Measurements from ENCODE around the gene PARP6. TPM values are rescaled to one million over a fixed set of nuclear protein-coding genes. Genes with fewer than 3 reads are reported as not detected.

The PARP6 gene
- total RNA-seq, 1 donor: 43.4 TPM

DNA sequence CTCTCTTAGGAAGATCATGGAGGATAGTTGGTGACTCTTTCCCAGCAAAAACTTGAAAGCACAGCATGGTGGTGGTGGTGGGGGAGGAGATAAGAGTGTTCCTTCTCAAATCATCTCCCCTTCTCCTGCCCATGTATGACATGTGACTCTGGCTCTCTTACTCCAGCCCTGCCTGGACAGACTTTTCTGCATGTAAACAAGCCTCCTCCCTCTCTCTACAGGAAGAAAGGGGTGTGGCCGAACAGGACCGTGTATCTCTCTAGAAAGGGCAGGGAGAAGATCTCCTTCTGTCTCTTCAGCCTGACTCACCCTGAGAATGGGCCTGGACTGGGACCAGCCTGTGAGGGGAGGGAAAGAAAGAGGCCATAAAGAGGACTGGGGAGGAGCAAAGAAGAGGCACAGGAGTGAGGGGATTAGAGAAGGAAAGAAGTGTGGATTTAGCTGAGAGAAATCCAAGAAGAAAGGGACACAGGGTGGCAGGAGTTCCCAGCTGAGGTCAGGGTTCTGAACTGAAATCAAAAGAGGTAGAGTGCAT, 46.1 kb upstream of the PARP6 start:
- peaks cover 6% of the 10 kb centered on the region for H3K4me1 ChIP-seq (ENCODE audit: insufficient read depth, low read length)
- no peaks in the 10 kb centered on the region for H3K27me3 ChIP-seq (ENCODE audit: insufficient read depth, low read length)
- H4K20me1 ChIP-seq (ENCODE audit: insufficient read depth, low read length): peaks cover 5% of the 10 kb centered on the region
- no peaks in the 10 kb centered on the region for H3K36me3 ChIP-seq (ENCODE audit: insufficient read depth, low read length)
- TF ChIP-seq, protein P1, sequence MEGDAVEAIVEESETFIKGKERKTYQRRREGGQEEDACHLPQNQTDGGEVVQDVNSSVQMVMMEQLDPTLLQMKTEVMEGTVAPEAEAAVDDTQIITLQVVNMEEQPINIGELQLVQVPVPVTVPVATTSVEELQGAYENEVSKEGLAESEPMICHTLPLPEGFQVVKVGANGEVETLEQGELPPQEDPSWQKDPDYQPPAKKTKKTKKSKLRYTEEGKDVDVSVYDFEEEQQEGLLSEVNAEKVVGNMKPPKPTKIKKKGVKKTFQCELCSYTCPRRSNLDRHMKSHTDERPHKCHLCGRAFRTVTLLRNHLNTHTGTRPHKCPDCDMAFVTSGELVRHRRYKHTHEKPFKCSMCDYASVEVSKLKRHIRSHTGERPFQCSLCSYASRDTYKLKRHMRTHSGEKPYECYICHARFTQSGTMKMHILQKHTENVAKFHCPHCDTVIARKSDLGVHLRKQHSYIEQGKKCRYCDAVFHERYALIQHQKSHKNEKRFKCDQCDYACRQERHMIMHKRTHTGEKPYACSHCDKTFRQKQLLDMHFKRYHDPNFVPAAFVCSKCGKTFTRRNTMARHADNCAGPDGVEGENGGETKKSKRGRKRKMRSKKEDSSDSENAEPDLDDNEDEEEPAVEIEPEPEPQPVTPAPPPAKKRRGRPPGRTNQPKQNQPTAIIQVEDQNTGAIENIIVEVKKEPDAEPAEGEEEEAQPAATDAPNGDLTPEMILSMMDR (IDR thresholded peaks at IDR 0.05; ENCODE audit: extremely low read depth, low read depth, low read length): no peak
- no peaks in the 10 kb centered on the region for H3K9me3 ChIP-seq (ENCODE audit: low read depth, low read length)
- no peak overlapping the region for H3K4me2 ChIP-seq (ENCODE audit: insufficient read depth, low read length)
- no peak overlapping the region for H2AFZ ChIP-seq (ENCODE audit: low read length)
- no peak for DNase-seq (ENCODE audit: insufficient read length, low spot score, missing footprints)
- no peaks in the 10 kb centered on the region for H3K79me2 ChIP-seq (ENCODE audit: insufficient read depth, low read length)
- no peak overlapping the region for H3K4me3 ChIP-seq (ENCODE audit: insufficient read depth, low read length)
- no peak overlapping the region for H3K27ac ChIP-seq (ENCODE audit: low read depth, low read length)

GRCh38 chr15:72315706-72316370, 43.5 kb upstream of the PARP6 start:
- Histone ChIP-seq H3K27ac (ENCODE audit: low read depth, low read length) (no peak overlapping the region), H3K4me1 (ENCODE audit: insufficient read depth, low read length) (peaks cover 6% of the 10 kb centered on the region), H4K20me1 (ENCODE audit: insufficient read depth, low read length) (peaks cover 2% of the 10 kb centered on the region), H3K79me2 (ENCODE audit: insufficient read depth, low read length) (no peaks in the 10 kb centered on the region), H3K36me3 (ENCODE audit: insufficient read depth, low read length) (no peaks in the 10 kb centered on the region), H2AFZ (ENCODE audit: low read length) (no peak overlapping the region), H3K9me3 (ENCODE audit: low read depth, low read length) (no peaks in the 10 kb centered on the region), H3K4me3 (ENCODE audit: insufficient read depth, low read length) (no peak overlapping the region), H3K27me3 (ENCODE audit: insufficient read depth, low read length) (no peaks in the 10 kb centered on the region), H3K4me2 (ENCODE audit: insufficient read depth, low read length) (no peak overlapping the region)
- TF ChIP-seq, protein P1 (IDR thresholded peaks at IDR 0.05; ENCODE audit: extremely low read depth, low read depth, low read length): no peak
- no peak for DNase-seq (ENCODE audit: insufficient read length, low spot score, missing footprints)

GRCh38 chr15:72313881-72314280, 41.5 kb upstream of the PARP6 start:
- TF ChIP-seq, protein P1 (IDR thresholded peaks at IDR 0.05; ENCODE audit: extremely low read depth, low read depth, low read length): no peak
- Histone ChIP-seq H4K20me1 (ENCODE audit: insufficient read depth, low read length) (peaks cover 2% of the 10 kb centered on the region), H3K4me3 (ENCODE audit: insufficient read depth, low read length) (no peak overlapping the region), H3K79me2 (ENCODE audit: insufficient read depth, low read length) (no peaks in the 10 kb centered on the region), H3K27ac (ENCODE audit: low read depth, low read length) (no peak overlapping the region), H3K4me2 (ENCODE audit: insufficient read depth, low read length) (no peak overlapping the region), H3K9me3 (ENCODE audit: low read depth, low read length) (no peaks in the 10 kb centered on the region), H3K4me1 (ENCODE audit: insufficient read depth, low read length) (no peaks in the 10 kb centered on the region), H2AFZ (ENCODE audit: low read length) (no peak overlapping the region), H3K27me3 (ENCODE audit: insufficient read depth, low read length) (peaks cover 4% of the 10 kb centered on the region), H3K36me3 (ENCODE audit: insufficient read depth, low read length) (no peaks in the 10 kb centered on the region)
- no peak for DNase-seq (ENCODE audit: insufficient read length, low spot score, missing footprints)

- no peaks in the 10 kb centered on the region for H3K9me3 ChIP-seq (ENCODE audit: low read depth, low read length)
- H2AFZ ChIP-seq (ENCODE audit: low read length): no peak overlapping the region
- H3K27ac ChIP-seq (ENCODE audit: low read depth, low read length): no peak overlapping the region
- H3K4me2 ChIP-seq (ENCODE audit: insufficient read depth, low read length): no peak overlapping the region
- no peaks in the 10 kb centered on the region for H3K4me1 ChIP-seq (ENCODE audit: insufficient read depth, low read length)
- no peak overlapping the region for H3K4me3 ChIP-seq (ENCODE audit: insufficient read depth, low read length)
- H3K36me3 ChIP-seq (ENCODE audit: insufficient read depth, low read length): no peaks in the 10 kb centered on the region
- TF ChIP-seq, protein P1 (IDR thresholded peaks at IDR 0.05; ENCODE audit: extremely low read depth, low read depth, low read length): no peak
- DNase-seq (ENCODE audit: insufficient read length, low spot score, missing footprints): no peak
- H4K20me1 ChIP-seq (ENCODE audit: insufficient read depth, low read length): peaks cover under 1% of the 10 kb centered on the region
- no peaks in the 10 kb centered on the region for H3K79me2 ChIP-seq (ENCODE audit: insufficient read depth, low read length)
- peaks cover 4% of the 10 kb centered on the region for H3K27me3 ChIP-seq (ENCODE audit: insufficient read depth, low read length)
Measured at GRCh38 chr15:72313448-72313840, 41.1 kb upstream of the PARP6 start.
